HL-60 (cell line): ENCODE results near the gene ARHGAP30.

Experiments
- DNase-seq, 2 experiments: peaks; one replicate each; pipeline ENCODE4 v3.0.0-alpha.2; 2010 to 2020; ENCODE audit warnings: low read depth in 1 of 2, low spot score in 1 of 2
- H3K27ac ChIP-seq: fragments of 250-450 bp; sonication (Bioruptor Pico); replicated peaks from 2 replicates; pipeline ENCODE4 v1.5.1; 2020; ENCODE audit warnings: mild to moderate bottlenecking, moderate library complexity
- H3K27me3 ChIP-seq: fragments of 250-450 bp; sonication (Bioruptor Pico); 2 replicates; pipeline ENCODE4 v1.5.1; 2021; ENCODE audit warnings: mild to moderate bottlenecking, moderate library complexity; ENCODE audit not compliant: insufficient read depth, poor library complexity, severe bottlenecking
- H3K4me3 ChIP-seq: replicated peaks from 2 replicates; pipeline ENCODE4 v1.5.1; 2011; ENCODE audit warnings: mild to moderate bottlenecking, control low read depth, low read length; ENCODE audit not compliant: insufficient read depth
- CTCF ChIP-seq: IDR thresholded peaks from one replicate; pipeline ENCODE4 v1.5.1; 2011; ENCODE audit warnings: low read length, control low read depth, inconsistent platforms; ENCODE audit not compliant: insufficient read depth
- GABPA ChIP-seq: IDR thresholded peaks from 2 replicates; pipeline ENCODE4 v1.6.1; 2012; ENCODE audit warnings: low read depth
- POLR2AphosphoS5 ChIP-seq: IDR thresholded peaks from 2 replicates; pipeline ENCODE4 v1.6.1; 2012; ENCODE audit warnings: low read depth
- REST ChIP-seq: IDR thresholded peaks from 2 replicates; pipeline ENCODE4 v1.6.1; 2012; ENCODE audit warnings: low read depth; ENCODE audit not compliant: insufficient replicate concordance
- SPI1 ChIP-seq: IDR thresholded peaks from 2 replicates; pipeline ENCODE4 v1.6.1; 2012; ENCODE audit warnings: low read depth, mild to moderate bottlenecking, borderline replicate concordance

The ARHGAP30 gene

GRCh38 chr1:161095230-161095629, 25.5 kb upstream of the ARHGAP30 start:
- DNase-seq: no peak
- Histone ChIP-seq H3K4me3 (no peak overlapping the region), H3K27ac (no peak overlapping the region), H3K27me3 (no peaks in the 10 kb centered on the region)
- TF ChIP-seq REST (no peak), POLR2AphosphoS5 (no peak), SPI1 (no peak), CTCF (no peak), GABPA (no peak)

GRCh38 chr1:161094481-161094880, 24.8 kb upstream of the ARHGAP30 start:
- Histone ChIP-seq H3K27ac (no peak overlapping the region), H3K4me3 (no peak overlapping the region), H3K27me3 (no peaks in the 10 kb centered on the region)
- no peak for DNase-seq
- TF ChIP-seq POLR2AphosphoS5: no peak
- TF ChIP-seq SPI1: no peak
- TF ChIP-seq GABPA: no peak
- no peak for TF ChIP-seq CTCF
- TF ChIP-seq REST: no peak

GRCh38 chr1:161092621-161093028, 22.9 kb upstream of the ARHGAP30 start:
- H3K27me3 ChIP-seq: no peaks in the 10 kb centered on the region
- no peak for DNase-seq
- H3K4me3 ChIP-seq: no peak overlapping the region
- no peak overlapping the region for H3K27ac ChIP-seq
- TF ChIP-seq GABPA: no peak
- no peak for TF ChIP-seq POLR2AphosphoS5
- TF ChIP-seq SPI1: no peak
- TF ChIP-seq REST: no peak
- no peak for TF ChIP-seq CTCF
